Lower leg skin (tissue), 4 donors: Measurements from ENCODE around the gene ESAM. TPM values are rescaled to one million over a fixed set of nuclear protein-coding genes. Genes with fewer than 3 reads are reported as not detected.
A peak's percentile ranks its signal among the peaks of the same experiment; 100 is the strongest.

Experiments used
- DNase-seq, 2 donors: peaks; one replicate each; pipeline ENCODE4 v3.0.0-alpha.2; 2019; ENCODE audit warnings: low spot score in 2 of 2
- H3K4me3 ChIP-seq: fragments of 200-600 bp; sonication (generic); 2 replicates; pipeline ENCODE4 v1.5.1; 2017; ENCODE audit warnings: mild to moderate bottlenecking, low read depth; ENCODE audit not compliant: poor library complexity, severe bottlenecking
- POLR2A ChIP-seq, 2 donors: fragments of 450-650 bp; IDR thresholded peaks; one replicate each; pipeline ENCODE4 v1.6.1; 2016 to 2017; ENCODE audit warnings: antibody characterized with exemption in 2 of 2, mild to moderate bottlenecking in 1 of 2, moderate library complexity in 1 of 2
- WGBS, 2 donors: methylation state at CpG; one replicate each; pipeline ENCODE4 v1.1.5; 2018; 5-methylcytosine and 5-hydroxymethylcytosine counted together
- intact Hi-C: fragments of 100-400 bp; cut with DNase I; formaldehyde crosslinking; loops from one replicate; pipeline ENCODE4 v1.15.0; 2023; ENCODE audit warnings: low total_unique reads
- total RNA-seq, 4 donors: library from RNA; depleted of rRNA; stranded (reverse); fragments of >200 nt; gene quantifications; one replicate each; pipeline ENCODE4 v1.1.0, GENCODE V29; 2016
- TF ChIP-seq, protein P1 (sequence below), 3 donors: fragments of 450-650 bp; IDR thresholded peaks; one replicate each; pipeline ENCODE4 v1.5.1; 2016; ENCODE audit warnings: antibody characterized with exemption in 3 of 3, mild to moderate bottlenecking in 3 of 3, moderate library complexity in 2 of 3

Gene ESAM
- total RNA-seq, 4 donors from 2014 or later: 6.1 to 24.1 (median 11.4) TPM

DNA sequence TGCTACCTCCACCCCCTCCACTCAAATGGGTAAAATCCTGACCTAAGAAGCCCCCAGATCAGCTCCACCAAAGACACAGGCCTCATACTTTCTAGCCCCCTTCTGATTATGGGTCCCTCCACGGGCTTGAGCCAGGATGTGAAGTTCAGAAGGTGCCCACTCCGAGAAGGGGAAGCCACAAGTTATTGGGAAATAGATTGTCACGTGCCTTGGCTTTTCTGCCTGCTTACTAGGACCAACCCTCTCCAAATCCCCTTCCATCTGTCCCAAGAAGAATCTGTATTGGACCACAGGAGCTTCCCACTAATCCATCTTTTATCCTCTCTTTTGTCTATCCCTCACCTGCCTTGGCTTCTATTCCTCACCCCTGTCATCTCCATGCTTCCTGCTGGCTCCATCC lies 25.4 kb downstream of the ESAM start:
- intact Hi-C loops: no loop called here
- WGBS, 2 donors: 54 to 57% methylated on average over 3 of the region's 3 CpGs

DNA sequence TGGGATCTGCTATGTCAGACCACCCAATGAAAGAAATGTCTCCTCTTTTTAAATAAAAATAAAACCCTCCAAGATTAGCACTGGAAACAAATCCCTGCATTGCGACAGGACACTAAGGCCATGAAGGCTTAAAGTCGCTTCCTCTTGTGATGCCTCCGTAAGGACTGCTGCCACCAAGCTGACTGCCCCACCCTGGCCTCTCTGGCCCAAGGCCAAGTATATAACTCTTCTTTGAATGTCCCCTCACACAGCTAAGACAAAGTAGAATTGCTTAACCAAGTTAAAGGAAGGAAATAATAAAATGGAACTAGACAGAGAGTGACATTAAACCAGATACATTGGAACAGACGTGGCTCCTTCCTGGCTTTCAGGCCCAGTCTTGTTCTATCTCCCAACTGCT lies 29.9 kb downstream of the ESAM start:
- 84 to 87% methylated on average over 4 of the region's 4 CpGs for WGBS, 2 donors
- DNase-seq: peak in 1 of 2 donors; percentile 43
- TF ChIP-seq POLR2A (IDR thresholded peaks at IDR 0.05): no peak
- TF ChIP-seq, protein P1, sequence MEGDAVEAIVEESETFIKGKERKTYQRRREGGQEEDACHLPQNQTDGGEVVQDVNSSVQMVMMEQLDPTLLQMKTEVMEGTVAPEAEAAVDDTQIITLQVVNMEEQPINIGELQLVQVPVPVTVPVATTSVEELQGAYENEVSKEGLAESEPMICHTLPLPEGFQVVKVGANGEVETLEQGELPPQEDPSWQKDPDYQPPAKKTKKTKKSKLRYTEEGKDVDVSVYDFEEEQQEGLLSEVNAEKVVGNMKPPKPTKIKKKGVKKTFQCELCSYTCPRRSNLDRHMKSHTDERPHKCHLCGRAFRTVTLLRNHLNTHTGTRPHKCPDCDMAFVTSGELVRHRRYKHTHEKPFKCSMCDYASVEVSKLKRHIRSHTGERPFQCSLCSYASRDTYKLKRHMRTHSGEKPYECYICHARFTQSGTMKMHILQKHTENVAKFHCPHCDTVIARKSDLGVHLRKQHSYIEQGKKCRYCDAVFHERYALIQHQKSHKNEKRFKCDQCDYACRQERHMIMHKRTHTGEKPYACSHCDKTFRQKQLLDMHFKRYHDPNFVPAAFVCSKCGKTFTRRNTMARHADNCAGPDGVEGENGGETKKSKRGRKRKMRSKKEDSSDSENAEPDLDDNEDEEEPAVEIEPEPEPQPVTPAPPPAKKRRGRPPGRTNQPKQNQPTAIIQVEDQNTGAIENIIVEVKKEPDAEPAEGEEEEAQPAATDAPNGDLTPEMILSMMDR (IDR thresholded peaks at IDR 0.05): no peak
- no peak overlapping the region for H3K4me3 ChIP-seq
- intact Hi-C loops: no loop called here

More for the DNA sequence above, 25.4 kb downstream of the ESAM start:
- H3K4me3 ChIP-seq: no peak overlapping the region
- DNase-seq: no peak
- no peak for TF ChIP-seq POLR2A (IDR thresholded peaks at IDR 0.05)
- TF ChIP-seq, protein P1 (IDR thresholded peaks at IDR 0.05): no peak

DNA sequence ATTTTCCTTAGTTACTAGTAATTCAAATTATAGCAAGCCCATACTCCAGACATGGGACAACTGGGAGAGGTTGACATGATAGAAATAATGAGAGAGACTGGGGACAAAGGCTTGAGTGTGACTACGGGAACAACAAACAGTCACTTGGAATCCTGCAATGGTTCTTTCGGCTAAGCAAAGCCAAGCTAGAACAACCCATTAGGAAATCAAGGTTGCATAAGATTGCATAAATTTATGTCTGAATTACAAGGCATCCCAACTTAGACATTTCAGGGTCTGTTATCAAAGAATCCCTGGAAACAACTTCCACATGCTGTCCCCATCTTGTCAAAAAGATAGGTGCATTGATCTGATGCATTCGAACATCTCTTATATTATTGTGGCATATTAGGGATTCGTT lies 32.5 kb downstream of the ESAM start:
- WGBS, 2 donors: 87 to 88% methylated on average over 4 of the region's 4 CpGs
- no peak overlapping the region for H3K4me3 ChIP-seq
- DNase-seq: no peak
- TF ChIP-seq, protein P1 (IDR thresholded peaks at IDR 0.05): no peak
- no peak for TF ChIP-seq POLR2A (IDR thresholded peaks at IDR 0.05)
- intact Hi-C loops: no loop called here

DNA sequence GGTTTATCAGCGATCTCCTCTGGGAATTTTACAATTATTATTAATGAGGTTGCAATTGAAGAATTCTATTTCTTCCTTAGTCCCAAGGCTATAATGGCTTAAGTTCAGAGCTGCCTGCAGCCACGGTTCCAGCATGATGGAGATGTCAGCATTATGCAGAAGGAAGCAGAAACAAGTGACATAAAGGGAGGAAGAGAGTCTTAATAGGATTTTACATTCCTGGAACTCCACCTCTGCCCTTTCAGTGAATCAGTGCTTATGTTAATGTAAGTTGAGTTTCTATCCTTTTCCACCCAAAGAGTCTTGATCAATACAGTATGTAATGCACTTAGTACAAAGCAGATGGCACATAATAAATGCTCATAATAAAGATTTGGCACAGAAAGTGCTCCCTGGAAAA lies 34.0 kb downstream of the ESAM start:
- no peak for DNase-seq
- H3K4me3 ChIP-seq: no peak overlapping the region
- 72 to 83% methylated on average over 2 of the region's 2 CpGs for WGBS, 2 donors
- intact Hi-C loops: no loop called here
- TF ChIP-seq, protein P1 (IDR thresholded peaks at IDR 0.05): no peak
- TF ChIP-seq POLR2A (IDR thresholded peaks at IDR 0.05): no peak

DNA sequence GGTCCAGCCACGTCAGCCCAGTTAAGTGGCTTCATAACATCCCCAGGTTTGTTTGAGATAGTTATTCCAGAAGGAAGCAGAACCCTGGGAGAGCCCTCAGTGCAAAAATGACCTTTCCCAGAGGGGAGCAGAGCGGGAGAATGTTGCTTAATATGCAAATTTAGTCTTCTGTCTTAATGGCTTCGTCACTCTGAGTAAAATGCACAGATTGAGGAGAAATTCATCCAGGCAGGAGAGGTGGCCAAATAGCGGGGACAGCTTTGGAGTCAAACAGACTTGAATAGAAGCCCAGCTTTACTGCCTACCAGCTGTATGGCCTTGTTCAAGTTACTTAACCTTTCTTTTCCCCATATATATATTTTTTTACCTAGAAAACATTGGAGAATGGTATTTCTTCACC lies 34.6 kb downstream of the ESAM start:
- TF ChIP-seq POLR2A (IDR thresholded peaks at IDR 0.05): no peak
- TF ChIP-seq, protein P1 (IDR thresholded peaks at IDR 0.05): no peak
- 88% methylated on average over 4 of the region's 4 CpGs for WGBS, 2 donors
- intact Hi-C loops: no loop called here
- no peak for DNase-seq
- no peak overlapping the region for H3K4me3 ChIP-seq

DNA sequence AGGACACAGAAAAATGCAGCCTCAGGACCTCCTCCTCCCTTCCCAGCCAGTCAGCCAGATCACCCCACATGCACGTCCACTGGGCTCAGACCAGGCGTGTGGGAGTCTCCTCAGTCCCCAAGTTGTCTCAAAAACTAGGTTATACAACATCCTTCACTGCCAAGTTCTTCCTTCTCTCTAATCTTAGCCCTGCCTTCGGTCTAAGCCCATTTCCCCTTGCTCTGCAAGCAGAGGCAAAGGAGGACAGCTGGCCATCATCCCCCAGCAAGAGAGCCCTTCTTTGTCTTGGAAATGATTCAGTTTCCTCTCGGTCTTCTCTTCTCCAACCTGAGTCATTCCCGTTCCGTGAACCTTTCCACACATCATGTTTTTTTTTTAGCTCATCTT lies 36.4 kb downstream of the ESAM start:
- intact Hi-C loops: no loop called here
- no peak for DNase-seq
- H3K4me3 ChIP-seq: no peak overlapping the region
- WGBS, 2 donors: 18 to 24% methylated on average over 6 of the region's 6 CpGs
- TF ChIP-seq, protein P1 (IDR thresholded peaks at IDR 0.05): no peak
- TF ChIP-seq POLR2A (IDR thresholded peaks at IDR 0.05): no peak
